HCT116 (cell line): ENCODE measurements around the gene KIF5C.

Source experiments
- CEBPB ChIP-seq: IDR thresholded peaks from 2 replicates; pipeline ENCODE4 v1.6.1; 2012; ENCODE audit warnings: low read depth
- CTCF ChIP-seq, 3 experiments: fragments of 200-600 bp in 1 of 3; sonication (generic) in 1 of 3; IDR thresholded peaks in 2 of 3; conservative IDR thresholded peaks in 1 of 3; 2 replicates each; pipeline ENCODE4 v1.5.1; 2012 to 2017; ENCODE audit warnings: low read depth in 2 of 3, low read length in 2 of 3, antibody characterized with exemption in 1 of 3, borderline replicate concordance in 1 of 3, control low read depth in 1 of 3, mild to moderate bottlenecking in 1 of 3, mixed read lengths in 1 of 3, mixed run types in 1 of 3, moderate library complexity in 1 of 3; ENCODE audit not compliant: insufficient read depth in 1 of 3
- EZH2 ChIP-seq: fragments of 200-600 bp; sonication (generic); IDR thresholded peaks from 2 replicates; pipeline ENCODE4 v1.6.1; 2017; ENCODE audit warnings: antibody characterized with exemption, mixed run types
- EZH2phosphoT487 ChIP-seq: fragments of 200-600 bp; IDR thresholded peaks from 2 replicates; pipeline ENCODE4 v1.6.1; 2018; ENCODE audit warnings: antibody characterized with exemption, borderline replicate concordance
- JUND ChIP-seq: IDR thresholded peaks from 2 replicates; pipeline ENCODE4 v1.6.1; 2012
- MAX ChIP-seq: IDR thresholded peaks from 2 replicates; pipeline ENCODE4 v1.6.1; 2012
- POLR2A ChIP-seq: IDR thresholded peaks from 2 replicates; pipeline ENCODE4 v1.7.0; 2011; ENCODE audit warnings: borderline replicate concordance; ENCODE audit not compliant: insufficient read depth, insufficient read length; ENCODE audit errors: extremely low read depth
- POLR2AphosphoS5 ChIP-seq: IDR thresholded peaks from 2 replicates; pipeline ENCODE4 v1.6.1; 2011; ENCODE audit warnings: mild to moderate bottlenecking, low read depth, low read length, moderate library complexity
- REST ChIP-seq: IDR thresholded peaks from 2 replicates; pipeline ENCODE4 v1.6.1; 2012; ENCODE audit warnings: low read depth
- SIN3A ChIP-seq: IDR thresholded peaks from 2 replicates; pipeline ENCODE4 v1.6.1; 2012; ENCODE audit warnings: low read depth
- SRF ChIP-seq: IDR thresholded peaks from 2 replicates; pipeline ENCODE4 v1.6.1; 2012; ENCODE audit warnings: low read depth
- YY1 ChIP-seq: IDR thresholded peaks from 2 replicates; pipeline ENCODE4 v1.6.1; 2011; ENCODE audit warnings: low read length, low read depth, moderate library complexity, mild to moderate bottlenecking; ENCODE audit not compliant: insufficient replicate concordance; ENCODE audit errors: extremely low read depth

- TF ChIP-seq EZH2phosphoT487 (no peak), CTCF (IDR thresholded peaks at IDR 0.05 in 2 of 3, conservative IDR thresholded peaks at IDR 0.05 in 1 of 3; ENCODE audit: borderline replicate concordance in 1 of 3, insufficient read depth in 1 of 3, low read depth in 2 of 3, low read length in 2 of 3) (no peak), SIN3A (no peak), JUND (no peak), MAX (no peak), POLR2A (no peak), SRF (no peak), EZH2 (no peak), CEBPB (no peak), YY1 (no peak), REST (no peak), POLR2AphosphoS5 (no peak)
Measured at GRCh38 chr2:149061133-149061745, 186.2 kb downstream of the KIF5C start.
